H1 (cell line): ENCODE measurements around the gene MAS1L. TPM values are rescaled to one million over a fixed set of nuclear protein-coding genes. Genes with fewer than 3 reads are reported as not detected.

Experiments used
- CTCF ChIA-PET: fragments of 300-600 bp; sonication (Branson Sonifier 250); formaldehyde crosslinking; loops from one replicate; lab custom pipeline; 2021; ENCODE audit not compliant: partially characterized antibody; lab: Charles Lee
- POLR2A ChIA-PET: fragments of 300-600 bp; sonication (Branson Sonifier 250); formaldehyde crosslinking; loops from one replicate; lab custom pipeline; 2021; ENCODE audit warnings: inconsistent platforms; ENCODE audit not compliant: partially characterized antibody; lab: Charles Lee
- DNase-seq, 2 experiments: peaks; one replicate each; pipeline versions ENCODE4 v3.0.0 to v3.0.0-alpha.2; 2010 to 2022; ENCODE audit warnings: low spot score in 2 of 2, low read depth in 1 of 2, mixed read lengths in 1 of 2
- FAIRE-seq: peaks from 2 replicates; lab custom pipeline; 2011; peaks lifted over from hg19 to GRCh38; lab: Jason Lieb, UNC
- H2AFZ ChIP-seq: 2 replicates; pipeline ENCODE4 v1.8.1; 2012; ENCODE audit warnings: low read length, inconsistent platforms
- H2AK5ac ChIP-seq: 2 replicates; pipeline ENCODE4 v1.6.1; 2013; ENCODE audit warnings: low read depth, low read length
- H2BK120ac ChIP-seq: replicated peaks from 2 replicates; pipeline ENCODE3; 2013; ENCODE audit warnings: low read depth, low read length, inconsistent platforms
- H2BK12ac ChIP-seq: 2 replicates; pipeline ENCODE4 v1.6.1; 2013; ENCODE audit warnings: low read depth, low read length
- H2BK15ac ChIP-seq: 2 replicates; pipeline ENCODE4 v1.6.1; 2013; ENCODE audit warnings: low read length
- H2BK20ac ChIP-seq: 2 replicates; pipeline ENCODE4 v1.6.1; 2013; ENCODE audit warnings: low read length
- H2BK5ac ChIP-seq: 2 replicates; pipeline ENCODE4 v1.6.1; 2013; ENCODE audit warnings: low read depth, low read length
- H3K14ac ChIP-seq: 2 replicates; pipeline ENCODE4 v1.6.1; 2013; ENCODE audit warnings: inconsistent platforms; ENCODE audit not compliant: insufficient read length
- H3K18ac ChIP-seq: 2 replicates; pipeline ENCODE4 v1.6.1; 2013; ENCODE audit warnings: low read length; ENCODE audit errors: extremely low read depth
- H3K23ac ChIP-seq: 2 replicates; pipeline ENCODE4 v1.6.1; 2013; ENCODE audit warnings: inconsistent platforms; ENCODE audit not compliant: insufficient read length
- H3K23me2 ChIP-seq: 2 replicates; pipeline ENCODE4 v1.6.1; 2013; ENCODE audit warnings: low read depth, low read length
- H3K27ac ChIP-seq: 2 replicates; pipeline ENCODE4 v1.6.1; 2011; ENCODE audit warnings: low read depth, low read length, inconsistent platforms
- H3K27me3 ChIP-seq, 4 experiments: replicated peaks in 1 of 4; 1 replicate in 1 of 4; 2 replicates in 3 of 4; pipeline versions ENCODE4 v1.6.1 to v1.8.1; 2011 to 2013; ENCODE audit warnings: low read length in 3 of 4, mild to moderate bottlenecking in 3 of 4, inconsistent platforms in 2 of 4, mixed read lengths in 2 of 4, moderate library complexity in 1 of 4; ENCODE audit not compliant: control insufficient read depth in 3 of 4, insufficient read depth in 3 of 4; ENCODE audit errors: extremely low read depth in 1 of 4
- H3K36me3 ChIP-seq, 4 experiments: 2 replicates each; pipeline versions ENCODE4 v1.6.1 to v1.8.1; 2011 to 2013; ENCODE audit warnings: mild to moderate bottlenecking in 4 of 4, low read length in 3 of 4, moderate library complexity in 2 of 4, control low read depth in 1 of 4, inconsistent platforms in 1 of 4; ENCODE audit not compliant: insufficient read depth in 4 of 4, control insufficient read depth in 2 of 4
- H3K4ac ChIP-seq: replicated peaks from 2 replicates; pipeline ENCODE3; 2013; ENCODE audit warnings: low read length, low read depth, mixed read lengths, inconsistent platforms; ENCODE audit not compliant: insufficient read length
- H3K4me1 ChIP-seq, 4 experiments: replicated peaks in 1 of 4; 1 replicate in 1 of 4; 2 replicates in 3 of 4; pipeline versions ENCODE4 v1.6.1 to v1.8.1; 2011 to 2013; ENCODE audit warnings: low read length in 3 of 4, inconsistent platforms in 2 of 4, mixed read lengths in 1 of 4; ENCODE audit not compliant: insufficient read depth in 4 of 4, control insufficient read depth in 3 of 4
- H3K4me2 ChIP-seq, 2 experiments: 2 replicates each; pipeline versions ENCODE4 v1.6.1 to v1.8.1; 2011 to 2013; ENCODE audit warnings: low read depth in 2 of 2, low read length in 2 of 2, control low read depth in 1 of 2, inconsistent platforms in 1 of 2, mild to moderate bottlenecking in 1 of 2; ENCODE audit not compliant: insufficient read depth in 1 of 2
- H3K4me3 ChIP-seq, 4 experiments: fragments of 200-600, 300-600 bp in 1 of 4; sonication (generic), shearing (Covaris generic), sonication (Bioruptor Twin) in 1 of 4; 2 replicates each; pipeline versions ENCODE4 v1.5.1 to v1.8.1; 2011 to 2016; ENCODE audit warnings: low read length in 4 of 4, low read depth in 3 of 4, control low read depth in 2 of 4, inconsistent platforms in 2 of 4, mild to moderate bottlenecking in 2 of 4, mixed read lengths in 1 of 4, moderate library complexity in 1 of 4; ENCODE audit not compliant: insufficient read depth in 2 of 4; ENCODE audit errors: extremely low read depth in 1 of 4
- H3K56ac ChIP-seq: replicated peaks from 2 replicates; pipeline ENCODE3; 2013; ENCODE audit warnings: low read depth, mild to moderate bottlenecking, mixed read lengths, low read length, inconsistent platforms; ENCODE audit not compliant: insufficient read length
- H3K79me1 ChIP-seq: 2 replicates; pipeline ENCODE4 v1.6.1; 2013; ENCODE audit warnings: low read depth, low read length, control low read depth
- H3K79me2 ChIP-seq, 2 experiments: 2 replicates each; pipeline versions ENCODE4 v1.6.1 to v1.8.1; 2012 to 2013; ENCODE audit warnings: low read length in 2 of 2, mild to moderate bottlenecking in 2 of 2, inconsistent platforms in 1 of 2; ENCODE audit not compliant: insufficient read depth in 2 of 2, control insufficient read depth in 1 of 2
- H3K9ac ChIP-seq, 4 experiments: replicated peaks in 1 of 4; 1 replicate in 1 of 4; 2 replicates in 3 of 4; pipeline versions ENCODE4 v1.6.1 to v1.8.1; 2011 to 2013; ENCODE audit warnings: low read depth in 3 of 4, low read length in 3 of 4, control low read depth in 2 of 4, mild to moderate bottlenecking in 2 of 4, moderate library complexity in 2 of 4, inconsistent platforms in 1 of 4; ENCODE audit errors: extremely low read depth in 1 of 4
- H3K9me3 ChIP-seq, 2 experiments: 2 replicates each; pipeline versions ENCODE4 v1.6.1 to v1.8.1; 2012 to 2013; ENCODE audit warnings: mild to moderate bottlenecking in 2 of 2, moderate library complexity in 2 of 2, control low read depth in 1 of 2, inconsistent platforms in 1 of 2, low read depth in 1 of 2, low read length in 1 of 2, mixed read lengths in 1 of 2; ENCODE audit not compliant: insufficient read depth in 2 of 2
- H4K20me1 ChIP-seq, 2 experiments: replicated peaks in 1 of 2; 2 replicates each; pipeline versions ENCODE3 to v1.8.1; 2011 to 2013; ENCODE audit warnings: inconsistent platforms in 2 of 2, low read length in 2 of 2, mild to moderate bottlenecking in 1 of 2; ENCODE audit not compliant: insufficient read depth in 2 of 2, control insufficient read depth in 1 of 2
- H4K5ac ChIP-seq: 2 replicates; pipeline ENCODE4 v1.6.1; 2013; ENCODE audit warnings: low read length, low read depth, mixed read lengths, inconsistent platforms; ENCODE audit not compliant: insufficient read length
- H4K8ac ChIP-seq: 2 replicates; pipeline ENCODE4 v1.8.0; 2013; ENCODE audit warnings: mild to moderate bottlenecking, moderate library complexity, low read length, inconsistent platforms; ENCODE audit not compliant: insufficient read depth; ENCODE audit errors: extremely low read depth
- H4K91ac ChIP-seq: replicated peaks from 2 replicates; pipeline ENCODE3; 2013; ENCODE audit warnings: low read length, mixed read lengths, inconsistent platforms; ENCODE audit not compliant: insufficient read length
- CEBPB ChIP-seq: IDR thresholded peaks from 2 replicates; pipeline ENCODE4 v1.6.1; 2012; ENCODE audit warnings: low read depth, low read length
- CHD1 ChIP-seq: IDR thresholded peaks from 2 replicates; pipeline ENCODE4 v1.6.1; 2012; ENCODE audit warnings: low read depth, low read length, improper control_type of control experiment
- EGR1 ChIP-seq: IDR thresholded peaks from 2 replicates; pipeline ENCODE4 v1.6.1; 2011; ENCODE audit warnings: low read depth, low read length, borderline replicate concordance
- GABPA ChIP-seq: IDR thresholded peaks from 2 replicates; pipeline ENCODE4 v1.6.1; 2011; ENCODE audit warnings: mild to moderate bottlenecking, low read length, moderate library complexity, borderline replicate concordance; ENCODE audit not compliant: insufficient read depth
- JUND ChIP-seq: IDR thresholded peaks from 2 replicates; pipeline ENCODE4 v1.6.1; 2011; ENCODE audit warnings: mild to moderate bottlenecking, improper control_type of control experiment, low read length
- POLR2A ChIP-seq, 2 experiments: IDR thresholded peaks; 1 replicate in 1 of 2; 2 replicates in 1 of 2; pipeline ENCODE4 v1.6.1; 2011; ENCODE audit warnings: low read depth in 2 of 2, low read length in 2 of 2, mild to moderate bottlenecking in 2 of 2; ENCODE audit errors: control extremely low read depth in 1 of 2
- SIRT6 ChIP-seq: IDR thresholded peaks from one replicate; pipeline ENCODE4 v1.7.1; 2012; ENCODE audit warnings: low read length, inconsistent platforms
- SP2 ChIP-seq: IDR thresholded peaks from 2 replicates; pipeline ENCODE4 v1.6.1; 2012; ENCODE audit warnings: mild to moderate bottlenecking, low read length, inconsistent platforms
- TAF1 ChIP-seq: IDR thresholded peaks from 2 replicates; pipeline ENCODE4 v1.6.1; 2011; ENCODE audit warnings: mild to moderate bottlenecking, low read depth, low read length
- WGBS, 2 experiments: shearing (Covaris generic) in 1 of 2; methylation state at CpG; one replicate each; pipeline versions ENCODE4 v1.1.6 to v1.1.7; 2013 to 2015; ENCODE audit warnings: low lambda C conversion rate in 2 of 2, mixed read lengths in 2 of 2, inconsistent platforms in 1 of 2, low coverage in 1 of 2, missing lambda C conversion rate in 1 of 2; ENCODE audit not compliant: insufficient replicate concordance in 2 of 2, insufficient coverage in 1 of 2, insufficient read length in 1 of 2; ENCODE audit errors: extremely low coverage in 1 of 2, missing lambda C conversion rate in 1 of 2; 5-methylcytosine and 5-hydroxymethylcytosine counted together
- polyA plus RNA-seq, 7 experiments: library from polyadenylated mRNA; depleted of rRNA in 3 of 7; stranded (reverse) in 5 of 7; unstranded in 2 of 7; fragments of >200 nt in 5 of 7; fragments of 200-250 nt in 2 of 7; gene quantifications; 1 replicate in 5 of 7; 2 replicates in 1 of 7; 4 replicates in 1 of 7; pipeline versions ENCODE4 v1.2.1 to v1.2.3, GENCODE V29; 2011 to 2013; ENCODE audit warnings: missing spikeins in 2 of 7, mixed read lengths in 2 of 7
- total RNA-seq: library from RNA; stranded (reverse); fragmentation: NEBNext Ultra II Directional; extraction: Animal tissue kit (Norgen Biotek cat#: 25700); gene quantifications from 2 replicates; pipeline ENCODE4 v1.2.1, GENCODE V29; 2021
- TF ChIP-seq, protein P1 (sequence below): IDR thresholded peaks from 2 replicates; pipeline ENCODE4 v1.6.1; 2011; ENCODE audit warnings: low read length, improper control_type of control experiment
- TF ChIP-seq, protein P2 (sequence below), 3 experiments: IDR thresholded peaks; 1 replicate in 2 of 3; 2 replicates in 1 of 3; pipeline versions ENCODE4 v1.5.1 to v1.6.1; 2011; ENCODE audit warnings: low read length in 3 of 3, mild to moderate bottlenecking in 3 of 3, inconsistent platforms in 2 of 3, low read depth in 1 of 3, moderate library complexity in 1 of 3; ENCODE audit not compliant: insufficient read depth in 1 of 3; ENCODE audit errors: control extremely low read depth in 1 of 3
- TF ChIP-seq, protein P3 (sequence below): IDR thresholded peaks from 2 replicates; pipeline ENCODE4 v1.6.1; 2011; ENCODE audit warnings: low read depth, mild to moderate bottlenecking, low read length; ENCODE audit not compliant: insufficient read depth

Gene MAS1L
- total and polyA plus RNA-seq, 2 of the 8 experiments (the other 6 are each of a cell fraction or from before 2014, with no cell fraction given), result not detected

- H3K56ac ChIP-seq, result no peak overlapping the region
- H3K9me3 ChIP-seq, result no peaks in the 10 kb centered on the region
- no peak overlapping the region for H3K27ac ChIP-seq
- no peak overlapping the region for H4K91ac ChIP-seq
- H3K9ac ChIP-seq, result no peak overlapping the region
- H4K20me1 ChIP-seq, result no peaks in the 10 kb centered on the region
- FAIRE-seq (no peak), DNase-seq (no peak)
- no peak overlapping the region for H2AFZ ChIP-seq
- no peaks in the 10 kb centered on the region for H3K79me1 ChIP-seq
- ChIA-PET POLR2A (no interaction called here), CTCF (interaction anchor here (1.4 kb wide), 1 partner anchor 99 kb away, joined by 3 read pairs; no protein-coding TSS in a partner anchor)
- no peaks in the 10 kb centered on the region for H3K27me3 ChIP-seq
- no peak overlapping the region for H3K4me2 ChIP-seq
- H3K36me3 ChIP-seq, result no peaks in the 10 kb centered on the region
- H2BK12ac ChIP-seq, result no peak overlapping the region
- no peak overlapping the region for H2BK5ac ChIP-seq
- no peak overlapping the region for H3K18ac ChIP-seq
- H3K23ac ChIP-seq, result no peak overlapping the region
- no peak overlapping the region for H4K8ac ChIP-seq
- no peak overlapping the region for H2AK5ac ChIP-seq
- no peaks in the 10 kb centered on the region for H3K23me2 ChIP-seq
- no peak overlapping the region for H3K14ac ChIP-seq
- no peak overlapping the region for H4K5ac ChIP-seq
- no peak overlapping the region for H2BK15ac ChIP-seq
- no peak overlapping the region for H2BK20ac ChIP-seq
- no peak overlapping the region for H3K4me3 ChIP-seq
- no peaks in the 10 kb centered on the region for H3K79me2 ChIP-seq
- H2BK120ac ChIP-seq, result no peak overlapping the region
- H3K4me1 ChIP-seq, result no peaks in the 10 kb centered on the region
- no peak overlapping the region for H3K4ac ChIP-seq
- WGBS, 2 experiments, result 96% methylated on average over 3 of the region's 3 CpGs; no CpG with 5 or more reads in 1 of the 2 experiments
- TF ChIP-seq TAF1 (no peak), POLR2A (IDR thresholded peaks at IDR 0.05; ENCODE audit: control extremely low read depth in 1 of 2, low read depth in 2 of 2, low read length in 2 of 2) (no peak), CHD1 (no peak), JUND (no peak), SP2 (no peak), SIRT6 (no peak), EGR1 (no peak), GABPA (no peak), CEBPB (no peak)
- TF ChIP-seq, protein P1, sequence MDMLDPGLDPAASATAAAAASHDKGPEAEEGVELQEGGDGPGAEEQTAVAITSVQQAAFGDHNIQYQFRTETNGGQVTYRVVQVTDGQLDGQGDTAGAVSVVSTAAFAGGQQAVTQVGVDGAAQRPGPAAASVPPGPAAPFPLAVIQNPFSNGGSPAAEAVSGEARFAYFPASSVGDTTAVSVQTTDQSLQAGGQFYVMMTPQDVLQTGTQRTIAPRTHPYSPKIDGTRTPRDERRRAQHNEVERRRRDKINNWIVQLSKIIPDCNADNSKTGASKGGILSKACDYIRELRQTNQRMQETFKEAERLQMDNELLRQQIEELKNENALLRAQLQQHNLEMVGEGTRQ, result no peak
- TF ChIP-seq, protein P2, sequence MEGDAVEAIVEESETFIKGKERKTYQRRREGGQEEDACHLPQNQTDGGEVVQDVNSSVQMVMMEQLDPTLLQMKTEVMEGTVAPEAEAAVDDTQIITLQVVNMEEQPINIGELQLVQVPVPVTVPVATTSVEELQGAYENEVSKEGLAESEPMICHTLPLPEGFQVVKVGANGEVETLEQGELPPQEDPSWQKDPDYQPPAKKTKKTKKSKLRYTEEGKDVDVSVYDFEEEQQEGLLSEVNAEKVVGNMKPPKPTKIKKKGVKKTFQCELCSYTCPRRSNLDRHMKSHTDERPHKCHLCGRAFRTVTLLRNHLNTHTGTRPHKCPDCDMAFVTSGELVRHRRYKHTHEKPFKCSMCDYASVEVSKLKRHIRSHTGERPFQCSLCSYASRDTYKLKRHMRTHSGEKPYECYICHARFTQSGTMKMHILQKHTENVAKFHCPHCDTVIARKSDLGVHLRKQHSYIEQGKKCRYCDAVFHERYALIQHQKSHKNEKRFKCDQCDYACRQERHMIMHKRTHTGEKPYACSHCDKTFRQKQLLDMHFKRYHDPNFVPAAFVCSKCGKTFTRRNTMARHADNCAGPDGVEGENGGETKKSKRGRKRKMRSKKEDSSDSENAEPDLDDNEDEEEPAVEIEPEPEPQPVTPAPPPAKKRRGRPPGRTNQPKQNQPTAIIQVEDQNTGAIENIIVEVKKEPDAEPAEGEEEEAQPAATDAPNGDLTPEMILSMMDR (IDR thresholded peaks at IDR 0.05; ENCODE audit: control extremely low read depth in 1 of 3, insufficient read depth in 1 of 3, low read depth in 1 of 3, low read length in 3 of 3), result no peak
- TF ChIP-seq, protein P3, sequence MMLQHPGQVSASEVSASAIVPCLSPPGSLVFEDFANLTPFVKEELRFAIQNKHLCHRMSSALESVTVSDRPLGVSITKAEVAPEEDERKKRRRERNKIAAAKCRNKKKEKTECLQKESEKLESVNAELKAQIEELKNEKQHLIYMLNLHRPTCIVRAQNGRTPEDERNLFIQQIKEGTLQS, result no peak
These were observed 2.3 kb upstream of the MAS1L start for GRCh38 chr6:29490055-29490454.
